Fibroblast of villous mesenchyme (primary cell): ENCODE measurements around the gene GREM2. TPM values are rescaled to one million over a fixed set of nuclear protein-coding genes. Genes with fewer than 3 reads are reported as not detected.

Experiments
- DNase-seq: peaks from one replicate; pipeline ENCODE4 v3.0.0-alpha.2; 2010; ENCODE audit warnings: low read depth
- H3K4me3 ChIP-seq: 2 replicates; pipeline ENCODE4 v1.5.1; 2011; ENCODE audit warnings: low read depth, mild to moderate bottlenecking, low read length
- total RNA-seq: library from RNA; depleted of rRNA; stranded (reverse); fragments of >200 nt; gene quantifications from 2 replicates; pipeline ENCODE4 v1.2.3, GENCODE V29; 2012
- TF ChIP-seq, protein P1 (sequence below): IDR thresholded peaks from 2 replicates; pipeline ENCODE4 v1.5.1; 2012; ENCODE audit warnings: low read depth, mild to moderate bottlenecking, low read length; ENCODE audit not compliant: insufficient read depth

GREM2 gene
- total RNA-seq, 1 donor = 1.3 TPM

DNA sequence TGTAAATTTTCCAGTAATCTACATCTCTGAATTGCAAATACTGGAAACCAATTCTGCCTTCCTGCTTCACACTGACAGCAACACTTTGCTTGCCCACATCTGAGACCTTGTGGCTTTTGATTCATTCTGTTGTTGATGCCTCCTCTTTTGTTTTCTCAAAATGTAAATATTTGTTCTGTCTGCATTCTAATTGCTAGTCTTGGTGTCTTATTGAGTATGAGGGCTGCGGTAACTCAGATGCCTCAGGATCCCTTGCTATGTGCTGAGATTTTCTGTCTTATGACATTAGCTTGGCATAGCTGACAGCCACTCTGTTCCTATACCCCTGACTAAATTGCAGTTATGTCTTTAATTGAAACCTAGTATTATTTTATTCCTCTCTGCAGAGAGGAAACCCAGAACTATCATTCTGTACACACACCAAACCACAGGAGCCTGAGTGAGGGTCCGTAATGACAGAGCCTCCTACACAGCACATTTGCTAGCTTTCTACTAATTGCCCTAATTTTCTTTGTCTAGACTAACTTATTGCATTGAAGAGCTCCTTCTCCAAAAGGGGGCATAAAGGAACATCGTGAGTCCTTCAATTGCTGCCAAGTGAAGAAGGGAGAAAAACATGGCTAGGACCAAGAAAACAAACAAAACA lies 72.1 kb downstream of the GREM2 start:
- TF ChIP-seq, protein P1, sequence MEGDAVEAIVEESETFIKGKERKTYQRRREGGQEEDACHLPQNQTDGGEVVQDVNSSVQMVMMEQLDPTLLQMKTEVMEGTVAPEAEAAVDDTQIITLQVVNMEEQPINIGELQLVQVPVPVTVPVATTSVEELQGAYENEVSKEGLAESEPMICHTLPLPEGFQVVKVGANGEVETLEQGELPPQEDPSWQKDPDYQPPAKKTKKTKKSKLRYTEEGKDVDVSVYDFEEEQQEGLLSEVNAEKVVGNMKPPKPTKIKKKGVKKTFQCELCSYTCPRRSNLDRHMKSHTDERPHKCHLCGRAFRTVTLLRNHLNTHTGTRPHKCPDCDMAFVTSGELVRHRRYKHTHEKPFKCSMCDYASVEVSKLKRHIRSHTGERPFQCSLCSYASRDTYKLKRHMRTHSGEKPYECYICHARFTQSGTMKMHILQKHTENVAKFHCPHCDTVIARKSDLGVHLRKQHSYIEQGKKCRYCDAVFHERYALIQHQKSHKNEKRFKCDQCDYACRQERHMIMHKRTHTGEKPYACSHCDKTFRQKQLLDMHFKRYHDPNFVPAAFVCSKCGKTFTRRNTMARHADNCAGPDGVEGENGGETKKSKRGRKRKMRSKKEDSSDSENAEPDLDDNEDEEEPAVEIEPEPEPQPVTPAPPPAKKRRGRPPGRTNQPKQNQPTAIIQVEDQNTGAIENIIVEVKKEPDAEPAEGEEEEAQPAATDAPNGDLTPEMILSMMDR = no peak
- DNase-seq = no peak
- H3K4me3 ChIP-seq = no peak overlapping the region

DNA sequence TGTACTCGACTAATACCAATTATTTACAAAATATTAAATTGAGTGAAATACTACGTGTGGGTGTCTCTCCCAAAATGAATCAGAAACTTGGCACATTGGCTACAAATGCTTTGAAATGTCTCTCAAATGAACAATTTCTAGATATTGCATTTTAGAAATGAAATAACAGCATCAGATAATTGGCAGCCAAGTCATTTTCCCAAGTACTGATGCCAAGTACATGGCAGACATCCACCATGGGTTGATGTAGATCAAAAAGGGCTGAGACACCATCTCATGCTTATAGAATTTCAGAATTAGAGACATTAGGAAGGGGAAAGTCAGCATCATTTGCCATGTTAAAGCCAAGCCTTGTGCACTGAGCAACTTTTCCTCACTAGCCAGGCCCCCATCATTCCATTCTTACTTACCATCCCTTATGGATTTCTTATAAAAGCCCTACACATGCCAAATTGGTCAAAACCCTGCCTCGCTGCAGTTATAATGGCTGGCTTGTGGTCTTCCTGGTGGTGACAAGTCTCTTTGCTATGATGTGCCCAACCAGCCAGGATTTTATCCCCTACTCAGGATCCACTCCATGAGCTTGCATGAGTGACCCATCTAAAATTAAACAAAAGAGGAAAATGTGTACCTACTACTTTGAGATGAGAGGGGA lies 73.1 kb downstream of the GREM2 start:
- H3K4me3 ChIP-seq = no peak overlapping the region
- DNase-seq = no peak
- TF ChIP-seq, protein P1 = no peak

DNA sequence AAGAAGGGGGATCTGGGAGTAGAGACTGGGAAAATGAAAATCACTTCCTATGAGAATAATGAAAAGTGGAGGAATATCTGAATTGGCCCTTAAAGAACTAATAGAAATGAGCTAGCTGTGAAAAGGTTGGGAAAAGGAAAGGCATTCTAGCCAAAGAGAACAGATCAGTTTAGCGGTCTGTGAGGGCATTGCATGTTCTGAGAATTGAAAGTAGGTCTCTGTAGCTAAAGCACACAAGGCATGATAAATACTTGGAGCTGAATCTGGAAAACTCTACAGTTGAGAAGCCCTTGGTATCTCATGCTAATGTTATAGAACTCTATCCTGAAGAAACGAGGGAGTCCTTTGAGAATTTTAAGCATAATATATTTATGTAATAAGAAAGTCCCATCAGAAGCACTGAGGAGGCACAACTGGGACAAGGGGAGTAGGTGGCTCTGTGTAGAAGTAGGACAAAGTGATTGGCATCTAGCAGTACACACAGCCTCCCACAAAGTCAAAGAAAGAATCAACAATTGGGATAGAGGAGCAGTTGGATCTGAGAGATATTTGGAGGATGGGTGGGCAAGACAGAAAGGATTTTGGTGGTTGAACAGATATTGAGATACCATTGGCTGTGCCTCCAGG lies 78.7 kb downstream of the GREM2 start:
- no peak overlapping the region for H3K4me3 ChIP-seq
- no peak for DNase-seq
- TF ChIP-seq, protein P1 = no peak

DNA sequence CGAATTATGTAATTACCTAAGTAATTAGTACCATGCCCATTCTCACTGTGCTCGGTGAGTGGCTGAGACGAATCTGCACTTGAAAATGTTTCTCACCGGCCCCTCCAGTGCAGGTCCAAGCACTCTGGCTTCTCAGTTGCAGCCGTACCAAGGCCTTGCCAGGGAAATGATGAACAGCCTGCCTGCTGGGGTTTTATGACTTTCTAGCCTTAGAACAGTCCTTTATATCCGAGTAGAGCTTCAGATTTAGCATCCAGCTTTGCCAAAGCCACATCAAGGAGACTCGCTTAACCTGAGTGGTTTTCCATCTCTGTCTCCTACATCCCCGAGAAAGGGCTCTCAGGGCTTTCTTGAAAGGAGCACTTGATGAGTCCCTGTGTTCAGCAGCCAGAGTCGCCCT lies 83.4 kb downstream of the GREM2 start:
- TF ChIP-seq, protein P1 = no peak
- DNase-seq = no peak
- H3K4me3 ChIP-seq = no peak overlapping the region

DNA sequence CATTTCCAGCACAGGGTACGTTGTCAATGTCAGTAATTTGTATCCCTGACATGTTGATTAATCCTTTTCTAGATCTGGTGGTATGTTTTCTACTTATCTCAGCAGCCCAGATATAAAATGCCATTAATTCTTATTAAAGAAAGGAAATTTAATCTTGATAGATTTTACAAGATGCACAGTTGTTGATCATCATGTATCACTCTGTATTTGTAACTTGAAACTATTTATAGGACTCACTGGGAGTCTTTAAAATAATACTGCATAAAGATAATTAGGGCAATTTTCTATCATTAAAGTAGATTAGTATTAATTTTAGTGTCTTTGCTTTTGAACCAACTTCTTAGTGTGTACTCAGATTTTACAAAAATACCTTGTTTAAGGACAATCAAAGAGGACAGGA lies 84.9 kb downstream of the GREM2 start:
- TF ChIP-seq, protein P1 = no peak
- no peak for DNase-seq
- no peak overlapping the region for H3K4me3 ChIP-seq

DNA sequence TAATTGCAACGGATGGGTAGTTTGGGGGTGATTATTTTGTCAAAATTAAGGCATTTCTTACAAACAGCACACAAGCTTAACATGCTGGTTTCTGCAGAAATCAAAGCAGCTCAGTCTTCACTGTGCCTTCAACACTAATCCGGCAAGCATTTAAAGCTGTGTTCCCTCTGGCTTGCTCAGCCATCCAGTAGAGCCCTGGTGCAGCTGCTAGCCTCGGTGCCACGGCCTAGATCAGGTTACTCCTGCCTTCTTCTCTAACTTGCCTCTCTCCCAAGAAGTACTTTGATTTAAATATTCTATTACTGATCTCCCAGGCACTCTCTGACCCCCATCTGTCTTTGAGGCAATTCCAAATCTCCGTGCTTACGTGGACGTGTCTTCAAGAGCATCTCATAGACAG lies 85.6 kb downstream of the GREM2 start:
- DNase-seq = no peak
- TF ChIP-seq, protein P1 = no peak
- H3K4me3 ChIP-seq = no peak overlapping the region
